Activated CD4-positive, alpha-beta T cell treated with anti-CD3 and anti-CD28 coated beads for 24 hours (primary cell): ENCODE data around the gene BEND5.

ENCODE experiments used
- DNase-seq, 2 donors: peaks; one replicate each; pipeline ENCODE4 v3.0.0-alpha.2; 2020; ENCODE audit warnings: low read depth in 2 of 2

The BEND5 gene

DNA sequence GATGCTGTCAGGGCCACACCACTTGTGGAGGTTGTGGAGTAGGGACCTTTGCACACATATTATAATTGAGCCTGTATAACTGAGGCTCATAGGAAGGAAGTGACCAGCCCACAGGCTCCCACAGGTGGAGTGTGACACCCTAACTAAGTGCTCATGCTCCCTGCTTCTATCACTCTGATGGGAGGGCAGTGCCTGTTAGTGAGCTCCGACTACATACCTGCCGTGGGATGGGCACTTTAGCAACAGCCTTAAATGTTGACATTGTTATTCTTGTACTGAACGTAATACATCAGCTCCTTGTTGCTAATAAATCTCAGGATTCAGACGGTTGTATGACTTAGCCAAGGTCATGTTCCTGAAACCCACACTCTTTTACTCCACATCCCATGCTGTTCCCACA lies 58.0 kb downstream of the BEND5 start:
- no peak for DNase-seq

DNA sequence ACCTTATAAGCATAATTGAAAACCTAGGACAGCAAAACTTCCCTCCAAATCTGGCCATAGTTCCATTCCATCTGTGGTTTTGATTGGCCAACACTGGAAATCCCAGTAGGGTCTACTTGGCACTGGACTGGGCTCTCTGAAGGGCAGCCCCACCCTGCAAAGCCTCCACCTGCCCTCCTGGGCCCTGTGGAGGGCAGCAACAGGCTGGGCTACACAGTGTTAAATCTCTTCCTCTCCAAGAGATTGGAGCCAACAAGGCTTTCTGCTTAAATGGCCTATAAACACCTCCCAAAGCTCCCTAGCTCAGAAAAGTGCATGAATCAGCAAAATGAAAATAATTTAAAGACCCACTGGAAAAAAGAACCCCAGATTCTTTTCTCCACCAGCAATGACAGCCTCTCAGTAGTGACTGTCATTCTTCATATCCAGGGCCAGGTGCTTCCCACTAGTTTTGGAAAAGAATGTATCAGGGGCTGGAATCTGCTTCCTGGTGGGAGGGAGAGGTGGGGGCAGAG lies 58.5 kb downstream of the BEND5 start:
- DNase-seq = no peak

DNA sequence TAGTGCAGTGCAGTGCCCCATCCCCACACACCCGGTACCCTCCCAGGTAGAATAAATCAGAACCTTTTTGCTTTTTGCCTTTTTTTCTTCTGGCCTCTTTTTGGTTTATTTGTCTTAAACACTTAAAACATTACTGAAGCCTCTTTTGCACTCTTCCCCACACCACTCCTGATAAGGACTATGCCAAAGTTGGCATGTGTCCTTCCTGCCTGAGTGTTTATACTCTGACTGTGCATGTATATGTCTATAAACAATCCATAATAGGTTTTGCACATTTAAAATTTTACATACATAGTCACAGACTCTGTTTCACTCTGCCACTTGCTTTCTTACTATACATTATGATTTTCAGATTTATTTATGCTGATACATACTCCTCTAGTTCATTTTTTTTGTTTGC lies 59.6 kb downstream of the BEND5 start:
- no peak for DNase-seq

DNA sequence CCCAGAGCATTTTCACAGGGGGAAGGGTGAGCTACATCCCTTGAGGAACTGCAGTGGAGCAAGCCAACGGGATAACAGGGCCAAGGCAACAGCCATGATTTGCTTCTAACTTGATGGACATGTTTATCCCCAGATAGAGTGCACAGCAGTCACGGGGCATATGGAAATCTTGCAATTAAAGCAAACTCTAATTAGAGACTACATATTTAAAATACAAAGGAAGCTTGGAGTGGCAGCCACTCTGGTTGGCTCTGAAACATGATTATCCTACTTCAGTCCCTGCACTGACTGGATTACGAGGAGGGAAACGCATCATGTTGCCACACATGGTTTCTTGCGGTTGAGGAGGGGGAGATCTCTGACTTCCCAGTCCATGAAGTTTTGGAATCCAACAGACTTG lies 60.8 kb downstream of the BEND5 start:
- no peak for DNase-seq

GRCh38 chr1:48710915-48711314 lies 65.8 kb downstream of the BEND5 start:
- DNase-seq = no peak

DNA sequence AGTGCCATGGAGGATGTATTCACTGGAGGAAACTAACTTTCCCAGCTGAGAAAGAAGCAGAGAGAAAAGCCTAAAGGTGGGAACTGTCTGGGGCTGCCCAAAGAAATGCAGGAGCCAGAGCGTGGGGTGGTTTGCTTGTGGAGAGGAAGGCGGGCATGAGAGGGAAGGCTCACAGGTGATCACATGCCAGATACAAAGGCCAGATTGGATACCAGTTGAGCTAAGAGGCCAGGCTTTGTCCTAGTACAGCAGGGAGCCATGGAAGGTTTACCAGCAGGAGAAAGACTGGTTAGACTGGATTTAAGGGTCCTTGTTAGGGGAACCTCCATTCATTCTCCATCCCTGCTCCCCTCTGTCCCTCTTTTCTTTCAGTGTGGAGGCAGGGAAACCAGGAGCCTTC lies 66.4 kb downstream of the BEND5 start:
- DNase-seq = no peak

DNA sequence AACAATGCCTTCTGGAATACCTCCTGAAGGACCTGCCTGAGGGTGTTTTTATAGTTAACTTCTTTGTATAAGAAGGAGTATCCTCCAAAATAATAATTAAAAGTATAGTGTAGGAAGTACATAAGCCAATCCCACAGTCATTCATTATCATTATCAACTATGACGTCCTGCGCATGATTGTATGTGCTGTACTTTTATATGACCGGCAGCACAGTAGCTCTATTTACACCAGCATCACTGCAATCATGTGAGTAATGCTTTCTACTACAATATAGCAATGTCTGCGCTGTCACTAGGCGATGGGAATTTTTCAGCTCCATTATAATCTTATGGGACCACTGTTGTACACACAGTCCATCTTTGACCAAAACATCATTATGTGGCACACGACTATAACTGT lies 72.0 kb downstream of the BEND5 start:
- DNase-seq = no peak

DNA sequence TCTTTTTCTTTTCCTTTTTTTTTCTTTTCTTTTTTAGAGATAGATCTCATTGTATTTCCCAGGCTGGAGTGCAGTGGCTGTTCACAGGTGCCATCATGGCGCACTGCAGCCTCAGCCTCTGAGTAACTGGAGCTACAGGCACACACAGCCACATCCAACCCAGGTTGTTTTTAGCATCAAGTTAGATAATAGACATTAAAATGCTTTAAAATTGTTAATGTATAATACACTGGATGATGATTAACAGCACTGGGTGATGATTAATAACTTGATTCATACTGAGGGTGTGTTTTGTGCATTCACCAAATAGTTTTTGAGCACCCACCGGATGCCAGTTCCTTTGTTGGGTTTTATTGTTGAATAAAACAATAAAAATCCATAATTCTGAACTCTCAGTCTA lies 75.2 kb downstream of the BEND5 start:
- no peak for DNase-seq

DNA sequence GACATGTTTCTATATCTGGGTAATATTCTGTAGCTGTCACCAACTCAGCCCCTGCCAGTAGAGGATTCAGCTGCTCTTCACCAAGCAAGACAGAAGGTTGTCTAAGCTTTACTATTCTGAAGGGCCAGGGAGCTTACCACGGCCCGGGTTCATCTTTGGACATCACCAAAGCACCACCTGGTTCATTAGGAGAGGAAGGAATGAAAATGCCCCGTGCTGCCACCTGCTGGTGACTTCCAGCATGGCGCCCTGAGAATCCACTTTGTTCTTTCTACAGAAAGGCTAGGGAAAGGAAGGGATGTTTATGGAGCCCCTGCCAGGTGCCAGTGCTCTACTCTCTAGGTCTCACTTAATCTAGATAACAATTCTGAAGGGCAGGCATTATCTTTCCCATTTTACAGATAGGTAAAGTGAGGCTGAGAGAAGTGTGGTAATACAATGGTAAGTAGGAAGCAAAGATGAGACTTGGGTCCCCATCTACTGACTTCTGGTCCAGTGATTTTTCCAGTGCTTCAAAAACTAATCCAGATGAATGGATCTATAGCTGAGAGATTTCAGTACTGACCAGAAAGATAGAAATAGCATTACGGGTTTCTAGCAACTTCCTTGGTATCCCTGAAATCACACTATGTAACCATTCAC lies 79.5 kb downstream of the BEND5 start:
- DNase-seq = peak; percentile 18 to 51

DNA sequence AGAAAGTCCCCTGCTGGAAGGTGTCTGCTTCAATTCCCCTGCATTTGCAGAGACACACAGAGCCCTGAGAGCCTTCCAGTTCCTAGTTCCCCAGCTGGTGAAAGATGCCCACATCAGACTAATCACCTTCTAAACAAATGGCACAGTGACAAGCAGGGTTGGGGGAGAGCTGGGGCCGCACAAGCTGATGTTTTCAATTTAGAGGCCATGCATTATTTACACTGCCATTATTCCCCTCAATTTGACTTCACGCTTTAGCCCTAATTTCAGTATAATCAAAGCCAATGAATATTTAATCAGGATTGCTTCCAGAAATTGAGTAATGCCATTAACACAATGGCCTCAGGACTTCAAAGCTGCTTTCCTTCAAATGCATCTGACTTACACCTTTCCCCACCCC lies 81.5 kb downstream of the BEND5 start:
- no peak for DNase-seq

GRCh38 chr1:48693674-48694320 lies 82.9 kb downstream of the BEND5 start:
- DNase-seq = no peak

DNA sequence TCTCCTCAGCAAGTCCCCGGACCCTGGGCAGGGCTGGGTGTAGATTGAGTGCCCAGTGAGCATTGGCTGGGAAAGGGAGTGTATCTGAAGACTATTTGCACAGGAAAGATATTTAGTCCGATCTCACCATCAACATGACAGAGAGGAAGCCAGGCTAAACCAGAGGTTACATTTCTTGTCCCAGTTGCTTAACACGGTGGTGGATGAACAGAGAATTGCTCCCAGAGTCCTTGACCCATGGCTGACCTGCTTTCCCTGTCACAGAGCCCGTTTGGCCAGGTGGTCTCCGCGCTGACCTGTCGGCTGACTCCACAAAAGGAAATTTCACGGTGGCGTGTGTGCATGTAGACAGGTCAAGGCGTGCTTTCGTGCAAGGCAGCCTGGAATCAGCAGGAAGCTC lies 83.5 kb downstream of the BEND5 start:
- no peak for DNase-seq

DNA sequence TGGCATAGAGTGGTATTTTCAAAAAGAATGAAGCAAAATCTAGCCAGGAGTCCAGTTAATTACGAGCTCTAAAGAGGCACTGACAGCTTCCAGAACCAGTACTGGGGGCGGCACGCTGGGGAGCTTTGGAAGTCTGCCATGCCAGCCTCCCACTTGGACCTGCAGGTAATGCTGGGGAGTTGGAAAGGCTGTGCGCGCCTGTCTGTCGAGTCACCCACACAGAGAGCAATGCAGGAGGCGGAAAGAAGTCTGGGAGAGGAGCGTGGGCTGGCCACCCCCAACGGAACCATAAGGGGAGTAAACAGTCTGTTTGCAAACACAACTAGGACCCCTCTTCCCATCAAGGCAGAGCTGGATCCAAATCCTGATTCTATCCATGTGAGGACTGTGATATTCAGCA lies 84.5 kb downstream of the BEND5 start:
- no peak for DNase-seq

DNA sequence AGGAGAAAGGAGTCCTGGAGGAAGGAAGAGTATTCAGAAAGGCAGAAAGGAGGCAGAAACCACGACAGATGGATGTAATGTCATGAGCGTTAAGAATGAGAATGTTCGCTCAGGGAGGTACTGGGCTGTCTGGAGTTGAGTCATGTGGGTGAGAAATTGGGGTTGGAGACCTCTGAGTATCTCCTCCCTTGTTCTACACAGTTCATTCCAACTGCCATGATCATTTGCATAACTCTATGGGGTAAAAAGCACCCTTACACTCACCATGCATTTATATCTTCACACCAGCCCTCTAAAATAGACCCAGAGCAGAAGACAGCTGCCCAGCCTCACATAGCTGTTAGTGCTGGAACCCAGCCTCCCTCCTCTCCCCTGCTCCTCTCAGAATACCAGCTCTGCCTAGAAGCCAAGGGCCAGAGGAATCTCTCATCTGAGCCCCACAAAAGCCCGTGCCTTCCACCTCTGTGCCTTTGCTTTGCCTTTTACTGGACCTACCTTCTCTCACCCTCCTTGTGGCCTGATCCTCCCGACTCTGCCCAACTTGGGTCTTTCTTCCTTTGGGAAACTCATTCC lies 85.2 kb downstream of the BEND5 start:
- DNase-seq = no peak

DNA sequence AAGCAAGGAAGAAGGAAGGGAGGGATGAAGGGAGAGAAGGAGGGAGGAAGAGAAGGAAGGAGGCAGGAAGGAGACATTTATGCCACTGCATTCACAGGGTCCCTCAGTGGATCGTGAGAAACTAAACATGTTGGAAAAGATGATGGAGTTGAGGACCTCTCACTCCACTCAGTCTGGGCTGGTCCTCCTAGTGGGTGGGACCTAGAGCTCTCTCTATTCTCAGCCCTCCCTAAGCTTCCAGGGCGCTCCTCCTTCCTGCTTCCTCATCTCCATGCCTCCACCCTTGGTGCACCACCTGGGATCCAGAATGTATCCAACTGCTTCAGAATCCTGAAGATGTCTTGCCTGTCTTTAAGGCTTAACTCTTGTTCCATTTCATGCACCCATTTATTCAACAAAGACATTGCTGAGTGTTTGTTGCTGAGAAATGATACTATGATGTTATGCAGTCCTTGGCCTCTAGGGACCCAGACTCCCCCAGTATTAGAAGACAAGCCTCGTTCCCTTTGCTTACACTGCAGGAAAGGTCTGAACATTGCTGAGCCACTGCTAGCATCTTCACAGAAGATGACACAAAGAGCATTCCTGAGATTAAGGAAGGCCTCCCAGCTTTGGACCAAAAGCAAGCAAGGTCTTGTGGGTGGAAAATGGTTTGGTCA lies 88.5 kb downstream of the BEND5 start:
- no peak for DNase-seq

DNA sequence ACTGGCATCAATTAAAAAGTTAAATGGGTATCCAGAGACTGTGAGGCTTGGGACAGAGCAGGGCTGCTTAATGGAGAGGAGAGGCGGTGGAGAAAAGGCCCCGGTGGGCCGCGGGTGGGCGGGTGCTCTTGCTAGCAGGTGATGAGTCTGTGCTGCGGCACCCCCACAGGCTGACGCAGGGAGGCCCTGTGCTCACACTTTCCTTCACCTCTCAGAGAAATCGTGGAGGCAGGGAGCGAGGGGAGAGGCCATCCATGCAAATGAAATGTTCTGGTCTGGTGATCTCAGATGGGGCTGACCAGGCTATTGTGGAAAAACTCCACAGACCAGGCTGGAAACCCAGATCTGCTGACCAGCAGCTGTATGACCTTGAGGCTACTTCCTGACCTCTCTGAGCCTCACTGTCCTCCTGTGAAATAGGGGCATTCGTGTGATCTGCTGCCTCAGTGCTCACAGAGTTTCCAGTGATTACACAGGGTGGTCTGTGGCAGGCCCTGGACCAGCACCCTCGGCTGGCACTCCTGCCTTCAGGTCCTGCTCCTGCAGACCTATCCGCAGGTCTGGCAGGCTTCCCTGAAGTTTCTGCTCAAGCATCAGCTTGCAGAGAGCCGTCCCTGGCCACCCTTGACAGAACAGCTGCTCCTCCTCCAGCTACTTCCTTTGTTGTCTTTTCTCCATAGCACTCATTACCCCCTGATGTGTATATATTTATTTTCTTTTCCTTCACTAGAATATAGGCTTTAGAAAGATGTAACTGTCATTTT lies 89.2 kb downstream of the BEND5 start:
- DNase-seq = no peak

GRCh38 chr1:48686159-48686558 lies 90.5 kb downstream of the BEND5 start:
- DNase-seq = no peak

DNA sequence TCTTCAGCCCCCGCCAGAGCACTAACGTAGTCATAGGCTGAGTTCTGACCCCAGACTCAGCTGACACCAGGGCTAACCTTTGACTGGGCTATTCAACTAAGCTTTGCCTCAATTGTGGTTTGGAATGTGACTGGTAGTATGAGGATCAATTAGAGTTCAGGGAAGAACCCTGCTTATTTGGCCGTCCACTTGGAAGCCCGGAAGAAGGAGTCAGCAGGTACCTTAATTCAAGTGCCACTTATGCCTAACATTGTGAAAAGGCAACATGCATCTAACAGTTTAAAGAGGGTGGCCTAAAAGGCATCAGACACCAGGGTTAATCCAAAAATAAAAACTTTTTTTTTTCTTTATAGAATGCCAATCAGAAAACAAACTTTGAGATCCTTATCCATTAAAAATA lies 92.3 kb downstream of the BEND5 start:
- no peak for DNase-seq

- no peak for DNase-seq
Measured at GRCh38 chr1:48683839-48684238, 92.9 kb downstream of the BEND5 start.

- no peak for DNase-seq
Measured at GRCh38 chr1:48681476-48682305, 95.0 kb downstream of the BEND5 start.

- DNase-seq = no peak
Measured at GRCh38 chr1:48680411-48681035, 96.2 kb downstream of the BEND5 start.
